ENCODE data around the gene ADAMTS6.
"Not testable (repeated sequence)": the region's sequence is repeated elsewhere in the genome, so short reads cannot be mapped to it uniquely, and the experiment has no call there.

Gene ADAMTS6

DNA sequence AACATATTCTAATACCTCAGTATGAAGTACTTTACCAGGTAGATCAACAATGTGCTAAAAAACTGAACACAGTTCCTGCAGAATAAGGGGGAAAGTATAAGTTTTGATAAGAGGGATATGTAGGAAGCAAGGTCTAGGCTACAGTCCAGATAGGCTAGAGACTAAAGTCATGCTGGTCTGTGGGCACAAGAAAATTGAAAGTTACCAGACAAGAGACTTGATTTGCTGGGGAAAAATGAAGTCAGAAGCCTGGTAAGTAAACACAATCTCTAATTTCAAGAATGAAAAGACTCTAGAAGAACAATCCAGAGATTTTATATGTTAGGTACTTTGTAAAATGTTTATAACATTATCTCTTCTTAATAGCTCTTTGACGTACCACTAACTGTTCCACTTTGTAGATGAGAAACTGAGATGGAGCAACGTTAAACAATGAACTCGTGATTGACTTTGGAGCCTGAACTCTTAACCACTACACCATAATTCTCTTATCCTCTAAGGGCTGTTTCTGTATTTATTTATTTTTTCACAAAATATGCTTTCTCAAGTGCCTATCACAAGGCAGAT is 19.5 kb downstream of the ADAMTS6 start:
- DNase-seq (ENCODE audit: low read depth), result no peak

DNA sequence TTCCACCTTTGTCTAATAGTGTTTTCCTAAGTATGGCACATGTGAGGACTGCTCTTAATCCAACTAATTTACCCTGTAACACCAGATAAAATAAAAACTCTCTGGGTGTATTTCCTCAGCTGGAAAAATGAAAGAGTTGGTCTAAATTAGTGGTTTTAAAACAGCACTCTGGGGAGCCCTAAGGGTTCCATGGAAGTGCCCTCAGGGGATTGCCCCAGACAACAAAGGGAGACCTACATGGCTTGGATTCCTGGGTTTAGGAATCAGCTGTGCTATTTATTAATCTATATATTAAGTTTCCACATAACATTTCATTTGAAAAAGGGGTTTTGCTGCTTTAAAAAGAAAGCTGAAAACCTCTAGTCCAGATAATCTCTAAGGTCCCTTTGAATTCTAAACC is 20.2 kb downstream of the ADAMTS6 start:
- DNase-seq (ENCODE audit: low read depth), result no peak

DNA sequence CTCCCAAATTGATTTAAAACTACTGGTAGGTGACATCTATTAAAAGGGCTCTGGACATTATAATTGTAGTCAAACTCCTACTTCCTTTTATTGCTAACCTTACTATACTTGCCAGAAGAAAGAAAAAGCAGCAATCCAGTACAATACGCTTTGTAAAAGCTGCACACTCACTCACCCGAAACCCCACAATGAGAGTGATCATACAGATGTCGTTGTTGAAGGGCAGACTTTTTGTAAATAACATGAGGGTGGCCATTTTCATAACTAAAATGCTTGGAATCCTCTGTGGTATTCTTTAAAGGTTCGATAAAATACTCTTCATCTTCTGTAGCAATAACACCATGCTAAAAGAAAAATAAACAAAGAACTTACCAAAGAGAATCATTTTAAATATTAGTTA is 21.7 kb downstream of the ADAMTS6 start:
- DNase-seq (ENCODE audit: low read depth), result no peak

DNA sequence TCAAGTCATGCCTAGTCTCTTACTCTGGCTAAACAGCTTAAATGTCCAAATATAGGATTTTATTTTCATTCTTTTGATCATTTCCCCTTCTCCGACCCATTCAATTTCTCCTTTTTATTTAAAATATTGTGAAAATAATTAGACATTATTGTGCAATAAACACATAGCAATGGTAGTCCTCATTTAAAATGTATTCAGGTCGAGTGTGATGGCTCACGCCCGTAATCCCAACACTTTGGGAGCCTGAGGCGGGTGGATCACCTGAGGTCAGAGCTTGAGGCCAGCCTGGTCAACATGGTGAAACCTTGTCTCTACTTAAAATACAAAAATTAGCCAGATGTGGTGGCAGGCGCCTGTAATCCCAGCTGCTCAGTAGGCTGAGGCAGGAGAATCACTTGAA is 26.7 kb downstream of the ADAMTS6 start:
- no peak for DNase-seq (ENCODE audit: low read depth)

DNA sequence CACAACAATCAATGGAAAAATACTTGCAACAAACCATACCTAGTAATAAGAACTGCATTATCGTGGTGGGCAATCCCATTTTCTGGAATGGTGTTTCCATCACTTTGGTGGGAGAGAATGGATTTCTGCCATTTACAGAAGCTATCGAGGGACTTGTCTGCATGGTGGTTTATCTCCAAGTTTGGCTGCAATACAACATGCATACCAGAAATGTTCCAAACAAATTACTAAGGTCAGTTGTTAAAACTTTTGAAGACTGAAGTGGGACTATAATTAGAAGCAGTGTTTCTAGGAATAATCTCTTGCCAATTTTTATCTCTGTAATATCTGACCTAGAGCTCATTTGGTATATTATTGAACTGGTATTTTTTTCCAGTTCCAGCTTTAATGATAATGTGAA is 30.3 kb downstream of the ADAMTS6 start:
- DNase-seq (ENCODE audit: low read depth), result no peak

DNA sequence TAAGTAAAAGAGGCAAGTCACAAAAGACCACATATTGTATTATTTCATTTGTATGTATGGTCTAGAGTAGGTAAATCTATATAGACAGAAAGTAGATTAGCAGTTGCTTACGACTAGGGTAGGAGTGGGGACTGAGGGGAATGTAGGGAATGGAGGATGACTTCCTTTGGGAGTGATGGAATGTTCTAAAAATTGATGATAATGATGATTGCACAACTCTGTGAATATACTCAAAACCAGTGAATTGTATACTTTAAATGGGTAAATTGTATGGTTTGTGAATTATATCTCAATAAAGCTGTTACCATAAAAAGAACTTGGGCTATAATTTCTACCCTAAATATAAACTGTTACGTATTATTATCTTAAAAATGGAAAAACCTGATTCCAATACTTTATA is 35.0 kb downstream of the ADAMTS6 start:
- DNase-seq (ENCODE audit: low read depth), result no peak

DNA sequence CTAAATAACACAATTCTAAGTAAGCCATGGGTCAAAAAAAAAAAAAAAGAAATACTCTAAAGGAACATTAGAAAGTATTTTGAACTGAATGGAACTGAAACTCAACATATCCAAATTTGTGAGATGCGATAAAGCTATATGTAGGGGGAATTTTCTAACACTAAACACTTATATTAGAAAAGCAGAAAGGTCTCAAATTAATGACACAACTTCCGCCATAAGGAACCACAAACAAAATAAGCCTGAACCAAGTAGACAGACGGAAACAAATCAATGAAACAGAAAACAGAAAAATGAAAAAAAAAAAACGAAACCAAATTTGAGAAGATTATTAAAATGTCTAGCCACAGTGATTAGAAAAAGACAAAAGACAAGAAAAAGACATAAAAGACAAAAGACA is 39.9 kb downstream of the ADAMTS6 start:
- no peak for DNase-seq (ENCODE audit: low read depth)

DNA sequence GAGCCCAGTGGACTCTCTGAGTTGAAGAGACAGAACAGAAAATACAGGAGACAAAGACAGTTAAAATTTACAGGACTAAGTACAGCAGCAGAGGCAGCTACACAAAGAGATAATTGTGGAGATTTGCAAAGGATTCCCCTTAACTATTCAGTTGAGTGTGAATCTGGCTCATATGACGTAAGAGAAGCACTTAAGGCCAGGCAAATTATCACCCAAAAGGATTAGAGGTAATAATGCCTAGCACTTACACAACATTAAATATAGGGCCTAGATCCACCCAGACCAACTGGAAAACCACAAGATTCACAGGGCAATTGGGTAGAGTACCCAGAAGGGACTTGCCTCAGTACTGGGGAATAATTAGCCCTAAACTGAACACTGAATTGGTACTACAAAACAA is 41.3 kb downstream of the ADAMTS6 start:
- no peak for DNase-seq (ENCODE audit: low read depth)

DNA sequence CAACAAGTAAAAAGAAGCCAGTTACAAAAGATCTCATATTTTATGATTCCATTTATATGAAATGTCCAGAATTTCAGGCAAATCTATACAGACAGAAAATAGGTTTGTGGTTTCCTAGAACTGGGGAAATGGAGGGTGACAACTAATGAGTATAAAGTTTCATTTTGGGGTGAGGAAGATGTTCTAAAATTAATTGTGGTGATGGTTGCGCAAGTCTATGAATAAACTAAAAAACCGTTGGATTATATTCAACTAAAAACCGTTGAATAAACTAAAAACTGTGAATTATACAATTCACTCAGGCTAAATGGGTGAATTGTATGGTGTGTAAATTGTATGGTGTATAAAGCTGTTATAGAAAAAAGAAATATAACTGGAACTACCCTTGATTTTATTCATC is 47.6 kb downstream of the ADAMTS6 start:
- DNase-seq (ENCODE audit: low read depth), result no peak

DNA sequence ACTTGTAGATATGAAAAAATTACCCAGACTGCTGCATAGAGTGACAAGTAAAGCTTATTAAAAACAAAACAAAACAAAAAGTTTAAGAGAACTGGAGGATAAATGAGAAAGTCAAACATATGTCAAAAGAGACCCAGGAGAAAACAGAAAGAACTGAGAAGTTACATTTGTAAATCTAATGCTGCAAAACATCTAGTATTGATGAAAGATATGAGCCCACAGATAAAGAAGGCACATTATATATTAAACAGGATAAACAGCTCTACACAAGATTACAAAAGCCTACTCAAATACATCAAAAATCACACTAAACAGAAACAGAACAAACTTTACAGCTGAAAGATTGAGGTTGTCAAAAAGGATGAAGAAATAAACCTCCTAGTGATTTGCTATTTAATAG is 55.1 kb downstream of the ADAMTS6 start:
- no peak for DNase-seq (ENCODE audit: low read depth)

DNA sequence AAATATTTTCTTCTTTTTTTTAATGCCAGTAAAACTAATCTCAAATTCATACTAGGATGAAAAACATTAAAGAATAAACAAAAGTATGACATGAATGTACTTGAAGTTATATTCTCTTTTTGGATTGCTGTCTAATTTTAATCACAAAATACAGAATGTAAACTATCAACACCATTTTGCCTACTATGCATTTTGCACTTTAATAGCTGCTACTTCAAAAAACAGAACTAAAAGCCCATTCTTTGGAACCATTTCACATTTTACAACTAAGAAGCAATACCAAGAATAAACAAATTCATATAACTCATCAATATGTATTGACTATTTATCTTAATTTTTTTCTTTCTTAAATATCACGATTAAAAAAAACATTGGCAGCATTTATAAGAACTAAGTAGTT is 58.1 kb downstream of the ADAMTS6 start:
- no peak for DNase-seq (ENCODE audit: low read depth)

DNA sequence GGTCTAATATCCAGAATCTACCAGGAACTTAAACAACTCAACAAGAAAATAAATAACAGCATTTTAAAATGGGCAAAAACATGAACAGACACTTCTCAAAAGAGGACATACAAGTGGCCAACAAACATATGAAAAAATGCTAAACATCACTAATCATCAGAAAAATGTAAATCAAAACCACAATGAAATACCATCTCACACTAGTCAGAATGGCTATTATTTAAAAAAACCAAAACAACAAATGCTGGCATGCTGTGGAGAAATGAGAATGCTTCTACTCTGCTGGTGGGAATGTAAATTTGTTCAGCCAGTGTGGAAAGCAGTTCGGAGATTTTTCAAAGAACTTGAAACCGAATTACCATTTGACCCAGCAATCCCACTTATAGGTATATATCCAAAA is 63.1 kb downstream of the ADAMTS6 start:
- DNase-seq (ENCODE audit: low read depth), result no peak

DNA sequence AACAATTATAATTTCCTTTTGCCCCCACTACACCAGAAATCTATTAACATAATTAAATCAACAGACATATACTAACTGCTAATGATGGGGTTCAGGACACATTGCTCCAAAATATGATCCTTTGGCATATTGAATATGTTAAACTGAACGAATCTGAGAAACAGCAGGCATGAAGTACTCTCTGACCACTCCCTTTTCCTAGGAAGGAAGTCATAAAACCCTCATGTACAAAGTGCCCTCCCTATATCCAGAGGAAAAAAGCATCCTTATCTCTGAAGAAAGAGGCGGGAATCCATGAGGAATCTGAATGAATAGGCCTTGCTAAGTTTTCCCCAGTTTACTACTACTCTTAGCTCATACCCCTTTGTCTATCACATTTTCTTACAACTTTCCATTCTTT is 67.9 kb downstream of the ADAMTS6 start:
- no peak for DNase-seq (ENCODE audit: low read depth)

DNA sequence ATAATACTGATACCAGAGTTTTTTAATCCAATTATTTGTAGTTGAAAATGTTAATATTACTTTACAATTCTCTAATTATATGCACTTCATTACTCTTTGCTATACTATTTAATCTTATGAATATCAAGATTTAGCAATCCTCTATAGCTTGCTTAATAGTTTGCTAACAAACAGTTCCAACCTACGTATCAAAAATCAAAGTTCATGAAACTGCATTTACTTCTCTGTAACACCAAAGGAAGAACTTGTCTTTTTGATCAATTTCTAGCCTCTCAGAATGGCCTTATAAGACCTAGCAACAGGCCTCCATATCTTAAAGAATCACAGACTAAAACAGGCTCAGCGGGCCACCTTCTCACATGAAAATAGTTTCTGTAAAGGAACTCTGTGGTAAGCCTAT is 68.9 kb downstream of the ADAMTS6 start:
- no peak for DNase-seq (ENCODE audit: low read depth)

DNA sequence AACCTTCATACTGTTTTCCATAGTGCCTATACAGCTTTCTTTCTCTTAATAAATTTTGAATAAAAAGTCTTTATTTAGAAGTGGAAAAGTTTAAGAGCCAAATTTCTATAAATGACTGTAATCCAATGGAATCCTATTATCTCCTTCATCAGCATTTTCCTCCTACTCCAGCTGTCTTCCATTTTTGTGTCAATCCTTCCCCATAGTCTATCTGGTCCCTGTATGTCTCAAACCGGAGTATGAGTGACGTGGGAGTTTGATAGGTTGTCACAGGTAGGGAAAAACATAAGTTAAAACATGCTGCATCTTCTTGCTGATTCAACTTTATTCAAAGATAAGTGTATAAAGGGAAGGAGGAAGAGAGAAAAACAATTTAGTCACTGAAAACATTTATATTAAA is 70.4 kb downstream of the ADAMTS6 start:
- no peak for DNase-seq (ENCODE audit: low read depth)

DNA sequence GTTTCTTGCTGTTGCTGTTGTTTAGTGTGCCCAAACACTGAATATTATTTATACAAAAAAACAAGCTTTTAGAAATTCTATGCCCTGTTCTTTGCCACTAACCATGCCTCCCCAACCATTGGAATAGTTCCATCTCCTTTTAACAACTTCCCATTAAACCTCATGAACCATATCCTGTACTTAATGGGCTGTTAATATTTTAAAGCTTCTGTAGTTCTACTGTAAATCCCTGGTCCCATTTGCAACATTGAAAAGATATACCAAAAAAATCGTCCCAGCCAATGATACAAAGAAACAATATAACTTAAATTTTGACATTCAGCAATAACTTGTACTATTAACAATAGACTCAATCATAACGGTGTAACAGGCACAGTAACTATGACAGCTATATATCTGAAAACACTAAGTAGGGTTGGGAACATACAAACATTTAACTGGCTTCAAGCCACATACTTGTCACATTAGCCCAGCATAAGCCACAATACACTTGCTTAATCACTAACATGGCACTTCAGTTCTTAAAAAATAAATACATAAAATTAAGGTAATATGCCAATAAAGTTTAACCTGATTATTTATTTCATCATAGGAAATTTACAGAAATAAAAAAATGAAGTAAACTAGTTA is 86.1 kb downstream of the ADAMTS6 start:
- no peak for DNase-seq (ENCODE audit: low read depth)

DNA sequence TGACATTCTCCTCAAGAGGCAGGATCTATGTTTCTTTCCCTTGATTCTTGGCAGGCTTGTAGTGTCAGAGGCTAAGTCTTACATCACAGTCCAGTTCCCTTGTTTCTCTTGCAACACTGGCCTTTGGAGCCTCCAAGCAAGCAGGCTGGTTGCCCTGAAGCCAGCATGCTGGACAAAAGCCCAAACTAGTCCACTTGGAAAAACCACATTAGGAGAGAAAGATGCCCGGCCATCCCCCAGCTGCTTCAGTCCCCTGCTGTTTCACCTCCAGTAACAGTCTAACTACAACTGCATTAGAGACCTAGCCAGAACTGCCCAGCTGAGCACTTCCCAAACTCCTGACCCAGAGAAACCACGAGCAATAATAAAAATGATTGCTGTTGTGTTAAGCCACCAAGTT is 87.6 kb downstream of the ADAMTS6 start:
- no peak for DNase-seq (ENCODE audit: low read depth)

DNA sequence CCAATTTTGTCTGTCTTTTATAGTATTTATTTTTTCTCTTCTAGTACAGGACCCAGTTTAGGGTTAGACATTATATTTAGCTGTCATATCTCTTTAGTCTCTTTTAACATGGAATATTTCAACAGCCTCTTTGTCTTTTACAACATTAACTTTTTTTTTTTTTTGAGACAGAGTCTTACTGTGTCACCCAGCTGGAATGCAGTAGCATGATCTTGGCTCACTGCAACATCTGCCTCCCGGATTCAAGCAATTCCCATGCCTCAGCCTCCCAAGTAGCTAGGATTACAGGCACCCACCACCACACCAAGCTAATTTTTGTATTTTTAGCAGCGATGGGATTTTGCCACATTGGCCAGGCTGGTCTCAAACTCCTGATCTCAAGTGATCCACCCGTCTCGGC is 90.1 kb downstream of the ADAMTS6 start:
- DNase-seq (ENCODE audit: low read depth), result no peak

DNA sequence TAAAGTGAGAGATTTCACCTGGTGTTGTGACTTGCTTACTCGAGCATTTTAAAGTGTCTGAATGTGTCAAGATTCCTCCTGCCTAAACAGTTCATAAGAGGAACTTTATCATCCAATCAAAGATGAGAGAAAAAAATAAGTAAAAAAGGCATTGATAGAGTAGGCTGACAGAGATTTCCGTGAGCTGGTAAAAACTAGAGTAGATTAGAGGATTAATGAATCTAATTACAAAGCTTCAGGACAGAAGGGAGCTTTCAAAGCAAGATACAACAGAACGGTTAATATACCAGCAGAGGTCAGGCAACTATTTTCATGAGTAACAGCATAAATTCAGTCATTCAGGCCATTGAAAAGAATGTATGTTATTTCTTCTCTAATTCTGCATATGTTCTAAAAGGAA is 91.5 kb downstream of the ADAMTS6 start:
- DNase-seq (ENCODE audit: low read depth), result no peak

DNA sequence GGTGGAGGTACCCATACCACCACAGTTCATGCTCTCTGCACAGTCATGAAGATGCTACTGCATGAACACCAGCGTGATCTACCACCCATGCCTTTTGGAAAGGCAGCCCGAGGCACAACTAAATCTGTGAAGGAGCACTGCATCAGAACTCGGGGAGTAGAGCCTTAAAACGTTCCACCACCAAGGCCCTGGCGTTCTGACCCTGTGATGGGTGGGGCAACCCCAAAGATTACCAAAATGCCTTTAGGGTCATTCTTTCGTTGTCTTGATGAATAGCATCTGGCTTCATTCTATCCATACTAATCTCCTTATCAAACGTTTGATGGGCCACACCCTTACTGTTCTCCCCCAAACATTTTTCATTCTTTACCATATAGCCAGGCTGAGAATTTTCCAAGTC is 97.9 kb downstream of the ADAMTS6 start:
- DNase-seq (ENCODE audit: low read depth), result no peak

DNA sequence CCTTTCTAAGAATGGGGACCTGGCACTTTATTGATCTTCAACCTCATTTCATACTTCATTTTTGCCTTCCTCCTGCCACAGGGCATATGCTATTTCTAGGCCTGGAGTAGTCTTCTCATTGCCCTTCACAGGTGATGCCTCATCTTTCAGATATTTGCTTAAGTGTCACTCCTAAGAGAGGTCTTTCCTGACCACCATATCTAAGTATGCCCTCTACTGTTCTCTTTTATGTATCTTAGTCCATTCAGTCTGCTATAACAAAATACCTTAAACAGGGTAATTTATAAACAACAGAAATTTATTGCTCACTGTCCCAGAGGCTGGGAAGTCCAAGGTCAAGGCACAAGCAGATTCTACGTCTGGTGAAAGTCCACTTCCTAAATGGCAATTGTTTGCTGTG is 99.1 kb downstream of the ADAMTS6 start:
- no peak for DNase-seq (ENCODE audit: low read depth)

DNA sequence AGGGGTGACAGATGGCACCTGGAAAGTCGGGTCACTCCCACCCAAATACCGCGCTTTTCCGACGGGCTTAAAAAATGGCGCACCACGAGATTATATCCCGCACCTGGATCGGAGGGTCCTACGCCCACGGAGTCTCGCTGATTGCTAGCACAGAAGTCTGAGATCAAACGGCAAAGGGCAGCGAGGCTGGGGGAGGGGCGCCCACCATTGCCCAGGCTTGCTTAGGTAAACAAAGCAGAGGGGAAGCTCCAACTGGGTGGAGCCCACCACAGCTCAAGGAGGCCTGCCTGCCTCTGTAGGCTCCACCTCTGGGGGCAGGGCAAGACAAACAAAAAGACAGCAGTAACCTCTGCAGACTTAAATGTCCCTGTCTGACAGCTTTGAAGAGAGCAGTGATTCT is 111.2 kb downstream of the ADAMTS6 start:
- DNase-seq (ENCODE audit: low read depth), result not testable (repeated sequence)

DNA sequence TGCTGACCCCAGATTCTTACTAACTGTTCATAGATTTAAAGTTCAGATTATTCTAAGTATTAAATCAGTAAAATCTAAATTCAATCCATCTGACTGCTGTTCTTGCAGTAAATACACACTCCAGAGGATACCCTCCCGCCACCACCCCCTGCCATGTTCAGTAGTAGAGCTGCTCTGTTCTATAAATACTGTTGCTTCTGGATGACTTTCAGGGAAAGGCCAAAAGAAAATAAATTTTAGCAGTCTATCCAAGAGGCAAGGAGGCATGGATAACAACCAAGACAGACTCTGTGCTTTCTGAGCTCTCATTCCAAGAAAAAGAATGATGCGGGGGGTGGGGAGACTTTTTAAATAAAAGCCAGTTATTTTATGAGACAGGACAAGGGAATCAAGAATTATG is 115.1 kb downstream of the ADAMTS6 start:
- no peak for DNase-seq (ENCODE audit: low read depth)

DNA sequence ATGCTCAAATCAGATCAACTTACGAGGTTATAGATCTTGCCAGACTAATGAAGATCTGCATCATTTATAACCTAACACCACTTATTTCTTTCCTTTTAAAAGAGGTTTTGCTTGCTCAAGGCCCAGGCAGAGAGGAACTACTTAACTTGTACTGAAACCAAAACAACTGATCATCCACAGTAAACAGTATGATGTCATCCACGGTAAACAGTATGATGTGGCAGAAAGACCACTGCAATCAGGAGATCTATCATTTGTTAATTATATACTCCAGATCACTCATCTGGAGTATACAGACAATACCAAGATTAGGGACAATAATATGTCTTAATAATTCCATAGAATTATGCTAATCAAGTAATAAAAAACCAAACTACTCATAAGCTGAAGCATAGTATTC is 116.8 kb downstream of the ADAMTS6 start:
- no peak for DNase-seq (ENCODE audit: low read depth)

DNA sequence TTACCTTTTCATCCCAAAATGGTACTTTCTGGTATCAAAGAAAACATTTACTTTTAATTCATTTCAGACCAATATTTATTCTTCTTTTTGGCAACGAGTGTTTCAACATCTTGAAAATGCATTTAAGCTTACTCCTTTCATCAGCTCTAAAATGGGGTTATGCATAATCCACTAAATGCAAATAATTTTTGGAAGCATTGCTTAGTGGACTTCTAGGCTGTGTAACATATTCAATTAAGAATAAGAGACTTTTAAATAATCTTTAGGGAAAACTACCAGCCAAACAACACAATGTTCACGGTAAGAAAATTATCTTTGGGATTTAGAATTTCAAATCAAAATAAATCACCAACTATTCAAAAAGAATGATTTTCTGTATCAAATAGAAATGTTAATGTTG is 118.2 kb downstream of the ADAMTS6 start:
- no peak for DNase-seq (ENCODE audit: low read depth)
